B cell (primary cell): ENCODE measurements around the gene PLK1. TPM values are rescaled to one million over a fixed set of nuclear protein-coding genes. Genes with fewer than 3 reads are reported as not detected.

Experiments
- ATAC-seq: fragments of 200-7000 bp; cut with Tn5 transposase; one replicate; pipeline ENCODE4 v1.10.0; 2021; ENCODE audit warnings: low read depth, mild to moderate bottlenecking, moderate number of reproducible peaks, moderate library complexity
- CTCF ChIA-PET: fragments of 350-600 bp; sonication (Branson Sonifier 250); formaldehyde crosslinking; loops from one replicate; lab custom pipeline; 2021; ENCODE audit warnings: antibody characterized with exemption, inconsistent platforms; lab: Charles Lee
- POLR2A ChIA-PET: fragments of 350-600 bp; sonication (Branson Sonifier 250); formaldehyde crosslinking; loops from one replicate; lab custom pipeline; 2021; ENCODE audit warnings: antibody characterized with exemption; lab: Charles Lee
- DNase-seq: peaks from one replicate; pipeline ENCODE4 v3.0.0; 2013
- H2AFZ ChIP-seq: 2 replicates; pipeline ENCODE4 v1.6.1; 2012; ENCODE audit warnings: mild to moderate bottlenecking, low read depth, low read length; ENCODE audit not compliant: insufficient read depth, poor library complexity, severe bottlenecking
- H3K27ac ChIP-seq, 2 donors: 1 replicate in 1 of 2; 2 replicates in 1 of 2; pipeline ENCODE4 v1.5.1; 2012 to 2013; ENCODE audit warnings: low read length in 2 of 2, mild to moderate bottlenecking in 2 of 2, moderate library complexity in 1 of 2
- H3K27me3 ChIP-seq, 4 experiments: fragments of 200-600 bp in 1 of 4; sonication (generic) in 1 of 4; replicated peaks in 1 of 4; 1 replicate in 2 of 4; 2 replicates in 2 of 4; pipeline versions ENCODE4 v1.6.1 to v1.7.0; 2013 to 2016; ENCODE audit warnings: low read length in 3 of 4, mild to moderate bottlenecking in 2 of 4, mixed read lengths in 1 of 4, moderate library complexity in 1 of 4; ENCODE audit not compliant: insufficient read depth in 4 of 4, control insufficient read depth in 3 of 4; ENCODE audit errors: control extremely low read depth in 1 of 4
- H3K36me3 ChIP-seq, 2 experiments: replicated peaks in 1 of 2; 1 replicate in 1 of 2; 2 replicates in 1 of 2; pipeline versions ENCODE4 v1.6.1 to v1.7.1; 2013; ENCODE audit warnings: low read length in 1 of 2; ENCODE audit not compliant: insufficient read depth in 2 of 2, control insufficient read depth in 1 of 2; ENCODE audit errors: control extremely low read depth in 1 of 2, extremely low read depth in 1 of 2
- H3K4me1 ChIP-seq, 2 donors: fragments of 200-600 bp in 1 of 2; sonication (generic) in 1 of 2; 1 replicate in 1 of 2; 2 replicates in 1 of 2; pipeline versions ENCODE4 v1.5.1 to v1.6.1; 2013 to 2017; ENCODE audit warnings: low read length in 2 of 2; ENCODE audit not compliant: control insufficient read depth in 2 of 2, insufficient read depth in 2 of 2
- H3K4me2 ChIP-seq: replicated peaks from 2 replicates; pipeline ENCODE3; 2012; ENCODE audit warnings: mild to moderate bottlenecking, low read depth, low read length; ENCODE audit not compliant: poor library complexity, severe bottlenecking
- H3K4me3 ChIP-seq, 5 experiments: fragments of 200-600 bp in 1 of 5; sonication (generic) in 1 of 5; 1 replicate in 3 of 5; 2 replicates in 2 of 5; pipeline versions ENCODE4 v1.5.1 to v1.7.0; 2011 to 2016; ENCODE audit warnings: low read length in 4 of 5, mild to moderate bottlenecking in 4 of 5, low read depth in 2 of 5, control low read depth in 1 of 5, moderate library complexity in 1 of 5; ENCODE audit not compliant: insufficient read depth in 1 of 5; ENCODE audit errors: control extremely low read depth in 1 of 5, extremely low read depth in 1 of 5
- H3K79me2 ChIP-seq: fragments of 200-600 bp; sonication (generic); one replicate; pipeline ENCODE4 v1.6.0; 2016; ENCODE audit warnings: low read length; ENCODE audit not compliant: control insufficient read depth, insufficient read depth
- H3K9ac ChIP-seq: fragments of 200-600 bp; sonication (generic); 2 replicates; pipeline ENCODE4 v1.6.1; 2017; ENCODE audit warnings: mild to moderate bottlenecking, low read length, moderate library complexity
- H3K9me3 ChIP-seq, 3 donors: one replicate each; pipeline versions ENCODE4 v1.6.1 to v1.7.1; 2013; ENCODE audit warnings: low read length in 2 of 3; ENCODE audit not compliant: control insufficient read depth in 2 of 3, insufficient read depth in 1 of 3; ENCODE audit errors: control extremely low read depth in 1 of 3
- H4K20me1 ChIP-seq: 2 replicates; pipeline ENCODE4 v1.6.0; 2012; ENCODE audit warnings: mild to moderate bottlenecking, low read length; ENCODE audit not compliant: insufficient read depth, control insufficient read depth, poor library complexity, severe bottlenecking
- H3K27ac Mint-ChIP-seq: one replicate; pipeline ENCODE4 v1.8.0; 2021; ENCODE audit warnings: mixed read lengths
- H3K27me3 Mint-ChIP-seq: one replicate; pipeline ENCODE4 v1.8.0; 2021; ENCODE audit warnings: mixed read lengths
- H3K4me1 Mint-ChIP-seq: one replicate; pipeline ENCODE4 v1.8.0; 2021; ENCODE audit warnings: mixed read lengths
- H3K4me3 Mint-ChIP-seq: one replicate; pipeline ENCODE4 v1.8.0; 2021; ENCODE audit warnings: mixed read lengths
- H3K9me3 Mint-ChIP-seq: one replicate; pipeline ENCODE4 v1.8.0; 2022; ENCODE audit warnings: mixed read lengths; ENCODE audit not compliant: insufficient read depth
- CTCF ChIP-seq: fragments of 200-600 bp; IDR thresholded peaks from one replicate; pipeline ENCODE4 v1.8.0; 2022; ENCODE audit warnings: antibody characterized with exemption, mild to moderate bottlenecking
- EZH2 ChIP-seq: IDR thresholded peaks from 2 replicates; pipeline ENCODE4 v1.6.1; 2012; ENCODE audit warnings: borderline replicate concordance, low read depth, mild to moderate bottlenecking, moderate library complexity, low read length; ENCODE audit not compliant: insufficient read depth, poor library complexity, severe bottlenecking
- WGBS: methylation state at CpG from one replicate; pipeline ENCODE4 v1.1.5; 2013; ENCODE audit warnings: missing lambda C conversion rate; ENCODE audit not compliant: insufficient coverage; 5-methylcytosine and 5-hydroxymethylcytosine counted together
- intact Hi-C: fragments of 100-400 bp; cut with micrococcal nuclease; formaldehyde crosslinking; loops from one replicate; pipeline ENCODE4 v1.10.0; 2022
- polyA plus RNA-seq: library from polyadenylated mRNA; depleted of rRNA; stranded (reverse); fragments of >200 nt; gene quantifications from 2 replicates; pipeline ENCODE4 v1.2.3, GENCODE V29; 2012
- total RNA-seq, 2 donors: library from RNA; stranded (reverse); fragments of 120-200 nt in 1 of 2; gene quantifications; 1 replicate in 1 of 2; 2 replicates in 1 of 2; pipeline versions ENCODE4 v1.2.3 to v1.2.4, GENCODE V29; 2013 to 2022

PLK1 gene
- total and polyA plus RNA-seq, 2 donors (not counting 1 experiment from before 2014, with no cell fraction given): 2.7 to 3.5 TPM

- TF ChIP-seq EZH2 (no peak), CTCF (no peak)
- peaks cover 15% of the 10 kb centered on the region for H3K27me3 Mint-ChIP-seq
- H3K4me1 ChIP-seq: peaks cover 0 to 5% of the 10 kb centered on the region in 2 donors
Observed at GRCh38 chr16:23729503-23730424, 51.1 kb downstream of the PLK1 start.

More at GRCh38 chr16:23729503-23730424, 51.1 kb downstream of the PLK1 start:
- no peak overlapping the region for H3K27ac ChIP-seq
- no peak for DNase-seq
- no peaks in the 10 kb centered on the region for H3K36me3 ChIP-seq
- no peak overlapping the region for H3K9ac ChIP-seq
- H4K20me1 ChIP-seq: no peaks in the 10 kb centered on the region
- ChIA-PET CTCF (interaction anchor here (0.7 to 7.5 kb wide), 4 partner anchors 10 to 524 kb away, joined by 3 to 59 read pairs (median 4); no protein-coding TSS in a partner anchor), POLR2A (no interaction called here)
- H3K4me2 ChIP-seq: no peak overlapping the region
- intact Hi-C loops: no loop called here
- no peak overlapping the region for H3K4me3 ChIP-seq
- WGBS: 86% methylated on average over 10 of the region's 12 CpGs
- H3K9me3 ChIP-seq: no peaks in the 10 kb centered on the region
- no peak overlapping the region for H2AFZ ChIP-seq
- peaks cover 0 to 6% (median 0%) of the 10 kb centered on the region in 4 experiments for H3K27me3 ChIP-seq
- Mint-ChIP-seq H3K9me3 (no peaks in the 10 kb centered on the region), H3K27ac (no peak overlapping the region), H3K4me1 (peaks cover 3% of the 10 kb centered on the region), H3K4me3 (no peak overlapping the region)
- no peak for ATAC-seq
- H3K79me2 ChIP-seq: no peaks in the 10 kb centered on the region
